Gastroesophageal sphincter (tissue), 4 donors: Measurements from ENCODE around the gene DCBLD2. TPM values are rescaled to one million over a fixed set of nuclear protein-coding genes. Genes with fewer than 3 reads are reported as not detected.
"Not testable (repeated sequence)": the region's sequence is repeated elsewhere in the genome, so short reads cannot be mapped to it uniquely, and the experiment has no call there.

Experiments used
- ATAC-seq: fragments of 150-250 bp; one replicate; pipeline ENCODE4 v1.9.1; 2016; ENCODE audit warnings: mild to moderate bottlenecking, moderate library complexity
- H3K27ac ChIP-seq, 4 donors: fragments of 200-600 bp; sonication (generic) in 3 of 4; 1 replicate in 3 of 4; 2 replicates in 1 of 4; pipeline ENCODE4 v1.5.1; 2016 to 2019
- H3K27me3 ChIP-seq: fragments of 200-600 bp; sonication (generic); one replicate; pipeline ENCODE4 v1.5.1; 2019
- H3K36me3 ChIP-seq, 2 donors: fragments of 200-600 bp; sonication (generic); one replicate each; pipeline ENCODE4 v1.5.1; 2019; ENCODE audit warnings: control low read depth in 1 of 2
- H3K4me1 ChIP-seq, 3 donors: fragments of 200-600 bp; sonication (generic); 1 replicate in 2 of 3; 2 replicates in 1 of 3; pipeline ENCODE4 v1.5.1; 2016 to 2019; ENCODE audit warnings: control low read depth in 2 of 3
- H3K4me3 ChIP-seq, 2 donors: fragments of 200-600 bp; sonication (generic); one replicate each; pipeline ENCODE4 v1.5.1; 2019; ENCODE audit warnings: mild to moderate bottlenecking in 1 of 2, moderate library complexity in 1 of 2
- H3K9me3 ChIP-seq, 3 donors: fragments of 200-600 bp; sonication (generic); one replicate each; pipeline ENCODE4 v1.5.1; 2017 to 2019; ENCODE audit warnings: control low read depth in 2 of 3
- EP300 ChIP-seq: sonication (generic); formaldehyde crosslinking; IDR thresholded peaks from one replicate; pipeline ENCODE4 v1.6.1; 2017; ENCODE audit warnings: antibody characterized with exemption, mild to moderate bottlenecking
- POLR2A ChIP-seq, 2 donors: fragments of 450-650 bp; IDR thresholded peaks; one replicate each; pipeline ENCODE4 v1.6.1; 2017; ENCODE audit warnings: antibody characterized with exemption in 2 of 2, mild to moderate bottlenecking in 2 of 2, moderate library complexity in 1 of 2
- POLR2AphosphoS5 ChIP-seq: sonication (generic); formaldehyde crosslinking; IDR thresholded peaks from one replicate; pipeline ENCODE4 v1.6.1; 2017; ENCODE audit warnings: antibody characterized with exemption
- WGBS, 2 donors: methylation state at CpG; one replicate each; pipeline ENCODE4 v1.1.5; 2018; ENCODE audit warnings: low coverage in 1 of 2; 5-methylcytosine and 5-hydroxymethylcytosine counted together
- total RNA-seq, 4 donors: library from RNA; depleted of rRNA; stranded (reverse); fragments of >200 nt; gene quantifications; one replicate each; pipeline ENCODE4 v1.1.0, GENCODE V29; 2016
- TF ChIP-seq, protein P1 (sequence below), 4 experiments: fragments of 200-600 bp in 2 of 4; fragments of 450-650 bp in 2 of 4; sonication (generic) in 1 of 4; IDR thresholded peaks; one replicate each; pipeline ENCODE4 v1.5.1; 2017 to 2019; ENCODE audit warnings: antibody characterized with exemption in 4 of 4, mild to moderate bottlenecking in 2 of 4, moderate library complexity in 2 of 4

Gene DCBLD2
- total RNA-seq, 4 donors from 2014 or later = 45.3 to 58.8 (median 52.4) TPM

DNA sequence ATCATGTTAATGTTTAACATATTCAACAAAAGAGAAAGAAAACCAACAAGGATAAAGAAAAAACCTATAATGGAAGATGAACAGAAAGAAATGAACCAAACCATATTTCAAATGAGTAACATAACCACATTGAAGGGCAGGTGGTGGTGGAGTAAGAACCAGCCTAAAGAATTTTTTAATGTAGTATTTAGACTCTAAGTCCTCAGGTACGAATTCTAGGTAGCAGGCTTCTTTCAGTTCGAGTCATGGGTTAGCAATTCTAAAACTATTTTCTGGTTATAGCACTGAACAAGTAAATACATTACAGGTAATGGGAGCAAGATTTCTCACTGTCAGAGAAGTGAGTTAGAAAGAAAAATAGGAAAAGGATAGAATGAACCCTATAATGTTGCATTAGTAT, 24.4 kb downstream of the DCBLD2 start:
- H3K4me3 ChIP-seq = no peak overlapping the region
- H3K27me3 ChIP-seq = no peaks in the 10 kb centered on the region
- 91 to 92% methylated on average over 2 of the region's 2 CpGs for WGBS, 2 donors
- no peaks in the 10 kb centered on the region for H3K4me1 ChIP-seq
- no peaks in the 10 kb centered on the region for H3K9me3 ChIP-seq
- no peak for ATAC-seq
- TF ChIP-seq, protein P1, sequence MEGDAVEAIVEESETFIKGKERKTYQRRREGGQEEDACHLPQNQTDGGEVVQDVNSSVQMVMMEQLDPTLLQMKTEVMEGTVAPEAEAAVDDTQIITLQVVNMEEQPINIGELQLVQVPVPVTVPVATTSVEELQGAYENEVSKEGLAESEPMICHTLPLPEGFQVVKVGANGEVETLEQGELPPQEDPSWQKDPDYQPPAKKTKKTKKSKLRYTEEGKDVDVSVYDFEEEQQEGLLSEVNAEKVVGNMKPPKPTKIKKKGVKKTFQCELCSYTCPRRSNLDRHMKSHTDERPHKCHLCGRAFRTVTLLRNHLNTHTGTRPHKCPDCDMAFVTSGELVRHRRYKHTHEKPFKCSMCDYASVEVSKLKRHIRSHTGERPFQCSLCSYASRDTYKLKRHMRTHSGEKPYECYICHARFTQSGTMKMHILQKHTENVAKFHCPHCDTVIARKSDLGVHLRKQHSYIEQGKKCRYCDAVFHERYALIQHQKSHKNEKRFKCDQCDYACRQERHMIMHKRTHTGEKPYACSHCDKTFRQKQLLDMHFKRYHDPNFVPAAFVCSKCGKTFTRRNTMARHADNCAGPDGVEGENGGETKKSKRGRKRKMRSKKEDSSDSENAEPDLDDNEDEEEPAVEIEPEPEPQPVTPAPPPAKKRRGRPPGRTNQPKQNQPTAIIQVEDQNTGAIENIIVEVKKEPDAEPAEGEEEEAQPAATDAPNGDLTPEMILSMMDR (IDR thresholded peaks at IDR 0.05) = no peak
- no peak for TF ChIP-seq POLR2AphosphoS5
- no peak for TF ChIP-seq EP300
- no peak for TF ChIP-seq POLR2A (IDR thresholded peaks at IDR 0.05)
- peaks cover 0 to 21% of the 10 kb centered on the region in 2 donors for H3K36me3 ChIP-seq
- H3K27ac ChIP-seq = no peak overlapping the region

DNA sequence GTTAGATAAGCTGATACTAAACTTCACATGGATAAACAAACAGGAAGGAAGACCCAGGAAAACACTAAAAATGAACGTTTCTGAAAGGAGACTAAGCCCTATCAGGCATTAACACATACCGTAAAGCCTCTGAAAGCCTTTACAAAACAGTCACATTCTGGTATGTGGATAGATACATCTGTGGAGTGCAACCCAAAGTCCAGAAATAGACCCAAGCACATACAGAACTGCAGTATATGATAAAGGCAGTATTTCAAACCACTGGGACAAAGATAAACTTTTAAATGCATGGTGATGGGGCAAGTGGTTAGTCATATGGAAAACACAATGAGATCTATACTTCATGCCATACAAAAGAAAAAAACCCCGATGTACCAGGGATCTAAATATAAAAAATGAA, 26.0 kb downstream of the DCBLD2 start:
- 36 to 74% methylated on average over 3 of the region's 3 CpGs for WGBS, 2 donors
- ATAC-seq = no peak
- H3K4me3 ChIP-seq = no peak overlapping the region
- no peaks in the 10 kb centered on the region for H3K4me1 ChIP-seq
- H3K27ac ChIP-seq = no peak overlapping the region
- H3K27me3 ChIP-seq = no peaks in the 10 kb centered on the region
- TF ChIP-seq POLR2AphosphoS5 (no peak), POLR2A (IDR thresholded peaks at IDR 0.05) (no peak), EP300 (no peak)
- TF ChIP-seq, protein P1 (IDR thresholded peaks at IDR 0.05) = no peak
- H3K9me3 ChIP-seq = no peaks in the 10 kb centered on the region
- H3K36me3 ChIP-seq = peaks cover 0 to 14% of the 10 kb centered on the region in 2 donors

DNA sequence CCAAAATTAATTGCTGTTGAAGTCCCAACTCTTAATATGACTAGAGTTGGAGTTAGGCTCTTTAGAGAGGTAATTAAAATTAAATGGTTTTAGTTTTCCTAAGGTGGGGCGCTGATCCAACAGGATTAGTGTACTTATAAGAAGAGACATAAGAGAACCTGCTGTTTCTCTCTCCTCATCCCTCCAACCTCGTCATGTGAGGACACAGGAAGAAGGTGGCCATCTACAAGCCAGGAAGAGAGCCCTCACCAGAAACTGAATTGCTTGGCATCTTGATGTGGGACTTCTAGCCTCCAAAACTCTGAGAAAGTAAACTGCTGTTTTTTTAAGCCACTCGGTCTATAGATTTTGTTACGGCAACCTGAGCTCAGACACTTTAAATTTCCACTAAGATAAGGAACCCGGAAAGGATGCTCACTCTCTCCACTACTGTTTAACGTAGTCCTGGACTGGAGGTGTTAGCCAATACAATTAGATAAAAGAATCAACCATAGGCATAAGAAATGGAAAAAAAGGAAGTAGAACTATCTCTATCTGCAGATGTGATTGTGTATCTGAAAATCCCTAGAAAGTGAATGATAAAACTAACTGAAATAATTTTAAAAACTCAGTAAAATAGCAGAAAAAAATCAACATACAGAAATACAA, 26.8 kb downstream of the DCBLD2 start:
- H3K27ac ChIP-seq = no peak overlapping the region

DNA sequence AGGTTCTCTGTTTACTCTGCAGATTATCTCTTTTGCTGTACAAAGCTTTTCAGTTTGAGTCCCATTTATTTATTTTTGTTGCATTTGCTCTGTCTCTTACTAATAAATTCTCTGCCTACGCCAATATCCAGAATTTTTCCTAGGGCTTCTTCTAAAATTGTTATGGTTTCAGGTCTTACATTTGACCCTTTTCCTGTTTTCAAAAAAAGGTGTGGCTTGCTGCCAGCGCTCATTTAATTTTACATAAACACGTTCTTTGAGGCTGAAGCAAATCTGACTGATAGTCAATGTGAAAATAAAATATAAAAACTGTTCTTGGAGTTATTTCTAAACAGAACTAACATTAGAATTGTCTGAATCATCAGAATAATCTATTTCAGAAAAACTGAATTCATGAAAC, 32.1 kb downstream of the DCBLD2 start:
- H3K4me1 ChIP-seq = no peaks in the 10 kb centered on the region
- H3K36me3 ChIP-seq = peaks cover 0 to 3% of the 10 kb centered on the region in 2 donors
- WGBS, 2 donors = 68 to 72% methylated on average over 3 of the region's 3 CpGs
- no peak for ATAC-seq
- TF ChIP-seq POLR2A (IDR thresholded peaks at IDR 0.05) (no peak), EP300 (no peak), POLR2AphosphoS5 (no peak)
- TF ChIP-seq, protein P1 (IDR thresholded peaks at IDR 0.05) = no peak
- no peak overlapping the region for H3K27ac ChIP-seq
- H3K4me3 ChIP-seq = no peak overlapping the region
- no peaks in the 10 kb centered on the region for H3K9me3 ChIP-seq
- H3K27me3 ChIP-seq = no peaks in the 10 kb centered on the region

More for the DNA sequence above, 26.8 kb downstream of the DCBLD2 start:
- no peak for ATAC-seq
- Histone ChIP-seq H3K9me3 (no peaks in the 10 kb centered on the region), H3K36me3 (peaks cover 0 to 6% of the 10 kb centered on the region in 2 donors), H3K4me3 (no peak overlapping the region), H3K27me3 (no peaks in the 10 kb centered on the region), H3K4me1 (no peaks in the 10 kb centered on the region)
- TF ChIP-seq, protein P1 (IDR thresholded peaks at IDR 0.05) = no peak
- no peak for TF ChIP-seq EP300
- no peak for TF ChIP-seq POLR2A (IDR thresholded peaks at IDR 0.05)
- no peak for TF ChIP-seq POLR2AphosphoS5
- WGBS, 2 donors = 76 to 80% methylated on average over 2 to 6 of the region's 6 CpGs

DNA sequence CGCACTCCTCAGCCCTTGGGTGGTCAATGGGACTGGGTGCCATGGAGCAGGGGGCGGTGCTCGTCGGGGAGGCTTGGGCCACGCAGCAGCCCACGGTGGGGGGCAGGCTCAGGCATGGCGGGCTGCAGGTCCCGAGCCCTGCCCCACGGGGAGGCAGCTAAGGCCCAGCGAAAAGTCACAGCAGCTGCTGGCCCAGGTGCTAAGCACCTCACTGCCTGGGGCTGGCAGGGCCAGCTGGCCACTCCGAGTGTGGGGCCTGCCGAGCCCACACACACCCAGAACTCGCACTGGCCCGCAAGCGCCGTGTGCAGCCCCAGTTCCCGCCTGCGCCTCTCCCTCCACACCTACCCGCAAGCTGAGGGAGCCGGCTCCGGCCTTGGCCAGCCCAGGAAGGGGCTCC, 43.5 kb downstream of the DCBLD2 start:
- no CpG with 5 or more reads among the region's 21 CpGs for WGBS, 2 donors
- peaks cover 0 to 18% (median 0%) of the 10 kb centered on the region in 3 donors for H3K9me3 ChIP-seq
- not testable (repeated sequence) for H3K27me3 ChIP-seq, H3K27ac ChIP-seq, H3K4me3 ChIP-seq, ATAC-seq
- H3K4me1 ChIP-seq = peaks cover 0 to 11% (median 0%) of the 10 kb centered on the region in 3 donors
- peaks cover 0 to 20% of the 10 kb centered on the region in 2 donors for H3K36me3 ChIP-seq

DNA sequence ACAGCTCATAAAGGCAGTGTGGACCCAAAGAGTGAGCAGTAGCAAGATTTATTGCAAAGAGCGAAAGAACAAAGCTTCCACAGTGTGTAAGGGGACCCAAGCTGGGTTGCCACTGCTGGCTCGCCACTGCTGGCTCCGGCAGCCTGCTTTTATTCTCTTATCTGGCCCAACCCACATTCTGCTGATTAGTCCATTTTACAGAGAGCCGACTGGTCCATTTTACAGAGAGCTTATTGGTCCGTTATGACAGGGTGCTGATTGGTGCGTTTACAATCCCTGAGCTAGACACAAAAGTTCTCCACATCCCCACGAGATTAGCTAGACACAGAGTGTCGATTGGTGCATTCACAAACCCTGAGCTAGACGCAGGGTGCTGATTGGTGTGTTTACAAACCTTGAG, 44.2 kb downstream of the DCBLD2 start:
- not testable (repeated sequence) for H3K27me3 ChIP-seq, H3K27ac ChIP-seq, H3K4me3 ChIP-seq, ATAC-seq
- Histone ChIP-seq H3K36me3 (peaks cover 0 to 20% of the 10 kb centered on the region in 2 donors), H3K4me1 (peaks cover 0 to 11% (median 0%) of the 10 kb centered on the region in 3 donors), H3K9me3 (peaks cover 0 to 18% (median 0%) of the 10 kb centered on the region in 3 donors)
- 100% methylated on average over 1 to 2 of the region's 9 CpGs for WGBS, 2 donors
